ENCODE results near the gene CEP112. TPM values are rescaled to one million over a fixed set of nuclear protein-coding genes. Genes with fewer than 3 reads are reported as not detected.

Gene CEP112
- total and polyA plus RNA-seq, 9 of the 15 experiments (the other 6 are each of a cell fraction or from before 2014, with no cell fraction given), result 0.84 TPM; not detected in 8

GRCh38 chr17:66150708-66151107, 41.2 kb downstream of the CEP112 start (continued):
- TF ChIP-seq ZNF699 (CRISPR knock-in tag; IDR thresholded peaks at IDR 0.05; ENCODE audit: insufficient replicate concordance) (no peak), ZNF24 (IDR thresholded peaks at IDR 0.05) (no peak)

- no peak for DNase-seq (ENCODE audit: extremely low read depth in 1 of 4, low spot score in 3 of 4)
- Histone ChIP-seq H3K4me1 (replicated peaks in 1 of 2; ENCODE audit: control insufficient read depth in 2 of 2, insufficient read depth in 2 of 2, low read length in 2 of 2) (no peaks in the 10 kb centered on the region), H4K20me1 (replicated peaks; ENCODE audit: control insufficient read depth, insufficient read depth, low read length) (no peaks in the 10 kb centered on the region), H3K9me3 (replicated peaks; ENCODE audit: control insufficient read depth, insufficient read depth, low read depth, low read length) (no peaks in the 10 kb centered on the region), H3K9ac (ENCODE audit: insufficient read depth in 1 of 2, low read depth in 2 of 2, low read length in 2 of 2) (no peak overlapping the region), H3K79me2 (ENCODE audit: control insufficient read depth, insufficient read depth, low read length) (no peaks in the 10 kb centered on the region), H3K4me3 (no peak overlapping the region), H3K9me1 (ENCODE audit: control insufficient read depth, insufficient read depth, low read length) (no peaks in the 10 kb centered on the region), H3K27ac (ENCODE audit: extremely low read depth, low read depth, low read length) (no peak overlapping the region), H3K4me2 (ENCODE audit: insufficient read depth, low read length) (no peak overlapping the region), H3K27me3 (ENCODE audit: control insufficient read depth in 2 of 2, insufficient read depth in 2 of 2, low read length in 2 of 2) (no peaks in the 10 kb centered on the region), H3K36me3 (ENCODE audit: control insufficient read depth, insufficient read depth, low read length) (no peaks in the 10 kb centered on the region), H2AFZ (ENCODE audit: low read depth, low read length) (no peak overlapping the region)
- FAIRE-seq, result no peak
- intact Hi-C loops (cut with micrococcal nuclease), result no loop called here
- TF ChIP-seq ZNF316 (IDR thresholded peaks at IDR 0.05) (peak; percentile 71), POLR3A (IDR thresholded peaks at IDR 0.05; ENCODE audit: borderline replicate concordance, extremely low read depth, insufficient read depth, insufficient read length) (no peak), PHF8 (IDR thresholded peaks at IDR 0.05; ENCODE audit: borderline replicate concordance, low read length) (no peak), C11orf30 (IDR thresholded peaks at IDR 0.05; ENCODE audit: low read depth) (peak; percentile 36; the same call in 1 of the 2 replicates), MXD1 (CRISPR knock-in tag; IDR thresholded peaks at IDR 0.05; ENCODE audit: borderline replicate concordance, poor library complexity, severe bottlenecking) (no peak), RBM34 (IDR thresholded peaks at IDR 0.05; ENCODE audit: borderline replicate concordance, insufficient read depth, low read length) (no peak)
- BruUV-seq (replicated peaks), result no TSS peak
- ChIA-PET POLR2A (interaction anchor here (0.7 kb wide), 1 partner anchor 884 kb away, joined by 3 read pairs; no protein-coding TSS in a partner anchor), CTCF (ENCODE audit: low intra/inter-chr PET ratio) (no interaction called here)
- ATAC-seq, result no peak
- in situ Hi-C loops (cut with MboI), result no loop called here
These were observed 42.4 kb downstream of the CEP112 start for GRCh38 chr17:66149562-66149961.
